ENCODE data around the gene BSX.

Gene BSX

GRCh38 chr11:122954455-122954854 lies 27.2 kb downstream of the BSX start:
- no peak for DNase-seq (ENCODE audit: low spot score)

DNA sequence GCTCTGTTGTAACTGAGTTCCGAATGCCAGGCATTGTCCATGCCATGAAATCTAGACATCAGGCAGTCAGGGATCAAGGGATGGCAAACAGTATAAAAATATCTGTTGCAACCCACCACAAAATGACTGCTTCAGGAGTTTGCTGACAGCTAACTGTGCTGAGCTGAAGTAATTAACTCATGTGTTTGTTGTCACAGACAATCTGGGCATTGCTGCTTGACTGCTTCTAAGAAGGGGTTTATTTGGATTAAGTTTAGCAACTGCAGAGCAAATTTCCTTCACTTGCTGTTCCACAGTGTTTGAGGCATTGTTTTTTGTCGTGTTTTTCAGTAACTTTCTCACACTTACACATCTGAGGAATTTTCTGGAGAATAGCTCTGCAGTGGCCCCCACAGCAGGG lies 30.4 kb downstream of the BSX start:
- DNase-seq (ENCODE audit: low spot score) = no peak

- DNase-seq (ENCODE audit: low spot score) = no peak
Measured at GRCh38 chr11:122938557-122938956, 43.1 kb downstream of the BSX start.

GRCh38 chr11:122937983-122938382 lies 43.7 kb downstream of the BSX start:
- no peak for DNase-seq (ENCODE audit: low spot score)

- no peak for DNase-seq (ENCODE audit: low spot score)
Measured at GRCh38 chr11:122933416-122933815, 48.2 kb downstream of the BSX start.

- no peak for DNase-seq (ENCODE audit: low spot score)
Measured at GRCh38 chr11:122931510-122931909, 50.1 kb downstream of the BSX start.
